GM23338 (cell line): ENCODE results near the gene STXBP2. TPM values are rescaled to one million over a fixed set of nuclear protein-coding genes. Genes with fewer than 3 reads are reported as not detected.

Experiments
- ATAC-seq: fragments of 200-7000 bp; cut with Tn5 transposase; 3 replicates; pipeline ENCODE4 v1.9.1; 2020
- DNase-seq: peaks from one replicate; pipeline ENCODE4 v3.0.0-alpha.2; 2015; ENCODE audit warnings: low spot score
- H2AFZ ChIP-seq: fragments of 200-600 bp; sonication (generic); 2 replicates; pipeline ENCODE4 v1.8.0; 2016; ENCODE audit warnings: antibody characterized with exemption, mild to moderate bottlenecking, moderate library complexity
- H3F3A ChIP-seq: fragments of 200-600 bp; sonication (generic); replicated peaks from 2 replicates; pipeline ENCODE4 v1.8.0; 2017; ENCODE audit warnings: antibody characterized with exemption, mixed run types, low read depth
- H3K27ac ChIP-seq: fragments of 200-600 bp; sonication (generic); 2 replicates; pipeline ENCODE4 v1.6.1; 2016; ENCODE audit warnings: low read depth
- H3K27me3 ChIP-seq: fragments of 200-600 bp; sonication (generic); 2 replicates; pipeline ENCODE4 v1.8.0; 2016; ENCODE audit warnings: mild to moderate bottlenecking, mixed run types, moderate library complexity; ENCODE audit not compliant: insufficient read depth
- H3K36me3 ChIP-seq: fragments of 200-600 bp; sonication (generic); 2 replicates; pipeline ENCODE4 v1.8.0; 2016; ENCODE audit warnings: mild to moderate bottlenecking; ENCODE audit not compliant: insufficient read depth
- H3K4me1 ChIP-seq: fragments of 200-600 bp; sonication (generic); 2 replicates; pipeline ENCODE4 v1.8.0; 2016; ENCODE audit warnings: mild to moderate bottlenecking, moderate library complexity; ENCODE audit not compliant: insufficient read depth
- H3K4me2 ChIP-seq: fragments of 200-600 bp; sonication (generic); 2 replicates; pipeline ENCODE4 v1.7.1; 2017; ENCODE audit warnings: mixed run types
- H3K4me3 ChIP-seq: fragments of 200-600 bp; sonication (generic); 2 replicates; pipeline ENCODE4 v1.6.1; 2016; ENCODE audit warnings: mixed run types
- H3K79me2 ChIP-seq: fragments of 200-600 bp; sonication (generic); replicated peaks from 2 replicates; pipeline ENCODE4 v1.8.0; 2017; ENCODE audit warnings: mild to moderate bottlenecking; ENCODE audit not compliant: insufficient read depth
- H3K9me2 ChIP-seq: fragments of 200-600 bp; sonication (generic); 2 replicates; pipeline ENCODE4 v1.8.0; 2017; ENCODE audit not compliant: insufficient read depth
- H4K20me1 ChIP-seq: fragments of 200-600 bp; sonication (generic); replicated peaks from 2 replicates; pipeline ENCODE4 v1.8.0; 2017; ENCODE audit warnings: mild to moderate bottlenecking; ENCODE audit not compliant: insufficient read depth
- H3K27ac Mint-ChIP-seq: 2 replicates; pipeline ENCODE4 v1.8.0; 2020; ENCODE audit warnings: inconsistent platforms, mild to moderate bottlenecking, moderate library complexity, mixed read lengths
- H3K27me3 Mint-ChIP-seq: 3 replicates; pipeline ENCODE4 v1.8.0; 2022; ENCODE audit warnings: low read depth, mild to moderate bottlenecking, moderate library complexity, mixed read lengths, inconsistent platforms; ENCODE audit not compliant: insufficient read depth, poor library complexity
- H3K36me3 Mint-ChIP-seq: 3 replicates; pipeline ENCODE4 v1.8.0; 2021; ENCODE audit warnings: low read depth, mild to moderate bottlenecking, inconsistent platforms, moderate library complexity, mixed read lengths
- H3K4me1 Mint-ChIP-seq: 3 replicates; pipeline ENCODE4 v1.8.0; 2020; ENCODE audit warnings: mild to moderate bottlenecking, inconsistent platforms, mixed read lengths
- H3K4me3 Mint-ChIP-seq: 3 replicates; pipeline ENCODE4 v1.8.0; 2021; ENCODE audit warnings: moderate library complexity, mild to moderate bottlenecking, inconsistent platforms, mixed read lengths
- H3K9me3 Mint-ChIP-seq: 3 replicates; pipeline ENCODE4 v1.8.0; 2020; ENCODE audit warnings: moderate library complexity, mild to moderate bottlenecking, inconsistent platforms, mixed read lengths
- CREB1 ChIP-seq: fragments of 250-450 bp; sonication (Bioruptor Pico); IDR thresholded peaks from 2 replicates; pipeline ENCODE4 v1.5.0; 2020; ENCODE audit warnings: low read depth, mild to moderate bottlenecking, moderate library complexity
- JUNB ChIP-seq: IDR thresholded peaks from one replicate; pipeline ENCODE4 v1.6.1; 2016; ENCODE audit warnings: antibody characterized with exemption; ENCODE audit not compliant: unreplicated experiment
- POLR2AphosphoS5 ChIP-seq: IDR thresholded peaks from 2 replicates; pipeline ENCODE4 v1.6.1; 2016; ENCODE audit warnings: antibody characterized with exemption, low read depth
- polyA plus RNA-seq: library from polyadenylated mRNA; unstranded; fragments of >200 nt; fragmentation: Nextera tagmentation; extraction: Ambion mirVana; gene quantifications from 2 replicates; pipeline ENCODE4 v1.2.1, GENCODE V29; 2016
- total RNA-seq: library from RNA; depleted of rRNA; stranded (reverse); fragments of >200 nt; shearing (Covaris generic); gene quantifications from 2 replicates; pipeline ENCODE4 v1.2.3, GENCODE V29; 2014
- TF ChIP-seq, protein P1 (sequence below): fragments of 250-450 bp; sonication (Bioruptor Pico); IDR thresholded peaks from 2 replicates; pipeline ENCODE4 v1.5.0; 2020; ENCODE audit warnings: mild to moderate bottlenecking, moderate library complexity

STXBP2 gene
- total and polyA plus RNA-seq, 2 experiments from 2014 or later = 42.6 to 55.8 TPM

DNA sequence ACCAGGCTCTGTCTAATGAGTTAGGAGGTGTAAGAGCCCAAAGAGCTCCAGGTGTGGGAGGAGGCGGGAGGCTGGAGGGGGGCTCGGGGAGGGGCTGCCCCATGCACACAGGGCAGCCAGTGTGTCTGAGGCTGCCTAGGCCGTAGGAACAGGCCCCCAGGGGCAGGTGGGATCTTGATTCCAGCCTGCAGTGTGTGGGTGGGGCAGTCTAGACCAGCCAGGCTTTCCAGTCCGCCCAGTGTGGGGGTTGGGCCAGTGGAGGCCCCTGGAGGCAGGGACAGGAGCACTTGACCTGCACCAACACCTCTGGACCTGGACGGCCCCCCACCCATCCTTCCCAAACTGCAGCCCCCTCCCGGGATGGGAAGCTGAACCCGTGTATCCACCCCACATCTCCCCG, 46.7 kb upstream of the STXBP2 start (continued):
- TF ChIP-seq, protein P1, sequence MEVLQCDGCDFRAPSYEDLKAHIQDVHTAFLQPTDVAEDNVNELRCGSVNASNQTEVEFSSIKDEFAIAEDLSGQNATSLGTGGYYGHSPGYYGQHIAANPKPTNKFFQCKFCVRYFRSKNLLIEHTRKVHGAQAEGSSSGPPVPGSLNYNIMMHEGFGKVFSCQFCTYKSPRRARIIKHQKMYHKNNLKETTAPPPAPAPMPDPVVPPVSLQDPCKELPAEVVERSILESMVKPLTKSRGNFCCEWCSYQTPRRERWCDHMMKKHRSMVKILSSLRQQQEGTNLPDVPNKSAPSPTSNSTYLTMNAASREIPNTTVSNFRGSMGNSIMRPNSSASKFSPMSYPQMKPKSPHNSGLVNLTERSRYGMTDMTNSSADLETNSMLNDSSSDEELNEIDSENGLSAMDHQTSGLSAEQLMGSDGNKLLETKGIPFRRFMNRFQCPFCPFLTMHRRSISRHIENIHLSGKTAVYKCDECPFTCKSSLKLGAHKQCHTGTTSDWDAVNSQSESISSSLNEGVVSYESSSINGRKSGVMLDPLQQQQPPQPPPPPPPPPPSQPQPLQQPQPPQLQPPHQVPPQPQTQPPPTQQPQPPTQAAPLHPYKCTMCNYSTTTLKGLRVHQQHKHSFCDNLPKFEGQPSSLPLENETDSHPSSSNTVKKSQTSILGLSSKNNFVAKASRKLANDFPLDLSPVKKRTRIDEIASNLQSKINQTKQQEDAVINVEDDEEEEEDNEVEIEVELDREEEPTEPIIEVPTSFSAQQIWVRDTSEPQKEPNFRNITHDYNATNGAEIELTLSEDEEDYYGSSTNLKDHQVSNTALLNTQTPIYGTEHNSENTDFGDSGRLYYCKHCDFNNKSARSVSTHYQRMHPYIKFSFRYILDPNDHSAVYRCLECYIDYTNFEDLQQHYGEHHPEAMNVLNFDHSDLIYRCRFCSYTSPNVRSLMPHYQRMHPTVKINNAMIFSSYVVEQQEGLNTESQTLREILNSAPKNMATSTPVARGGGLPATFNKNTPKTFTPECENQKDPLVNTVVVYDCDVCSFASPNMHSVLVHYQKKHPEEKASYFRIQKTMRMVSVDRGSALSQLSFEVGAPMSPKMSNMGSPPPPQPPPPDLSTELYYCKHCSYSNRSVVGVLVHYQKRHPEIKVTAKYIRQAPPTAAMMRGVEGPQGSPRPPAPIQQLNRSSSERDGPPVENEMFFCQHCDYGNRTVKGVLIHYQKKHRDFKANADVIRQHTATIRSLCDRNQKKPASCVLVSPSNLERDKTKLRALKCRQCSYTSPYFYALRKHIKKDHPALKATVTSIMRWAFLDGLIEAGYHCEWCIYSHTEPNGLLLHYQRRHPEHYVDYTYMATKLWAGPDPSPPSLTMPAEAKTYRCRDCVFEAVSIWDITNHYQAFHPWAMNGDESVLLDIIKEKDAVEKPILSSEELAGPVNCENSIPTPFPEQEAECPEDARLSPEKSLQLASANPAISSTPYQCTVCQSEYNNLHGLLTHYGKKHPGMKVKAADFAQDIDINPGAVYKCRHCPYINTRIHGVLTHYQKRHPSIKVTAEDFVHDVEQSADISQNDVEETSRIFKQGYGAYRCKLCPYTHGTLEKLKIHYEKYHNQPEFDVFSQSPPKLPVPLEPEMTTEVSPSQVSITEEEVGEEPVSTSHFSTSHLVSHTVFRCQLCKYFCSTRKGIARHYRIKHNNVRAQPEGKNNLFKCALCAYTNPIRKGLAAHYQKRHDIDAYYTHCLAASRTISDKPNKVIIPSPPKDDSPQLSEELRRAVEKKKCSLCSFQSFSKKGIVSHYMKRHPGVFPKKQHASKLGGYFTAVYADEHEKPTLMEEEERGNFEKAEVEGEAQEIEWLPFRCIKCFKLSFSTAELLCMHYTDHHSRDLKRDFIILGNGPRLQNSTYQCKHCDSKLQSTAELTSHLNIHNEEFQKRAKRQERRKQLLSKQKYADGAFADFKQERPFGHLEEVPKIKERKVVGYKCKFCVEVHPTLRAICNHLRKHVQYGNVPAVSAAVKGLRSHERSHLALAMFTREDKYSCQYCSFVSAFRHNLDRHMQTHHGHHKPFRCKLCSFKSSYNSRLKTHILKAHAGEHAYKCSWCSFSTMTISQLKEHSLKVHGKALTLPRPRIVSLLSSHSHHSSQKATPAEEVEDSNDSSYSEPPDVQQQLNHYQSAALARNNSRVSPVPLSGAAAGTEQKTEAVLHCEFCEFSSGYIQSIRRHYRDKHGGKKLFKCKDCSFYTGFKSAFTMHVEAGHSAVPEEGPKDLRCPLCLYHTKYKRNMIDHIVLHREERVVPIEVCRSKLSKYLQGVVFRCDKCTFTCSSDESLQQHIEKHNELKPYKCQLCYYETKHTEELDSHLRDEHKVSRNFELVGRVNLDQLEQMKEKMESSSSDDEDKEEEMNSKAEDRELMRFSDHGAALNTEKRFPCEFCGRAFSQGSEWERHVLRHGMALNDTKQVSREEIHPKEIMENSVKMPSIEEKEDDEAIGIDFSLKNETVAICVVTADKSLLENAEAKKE (CRISPR knock-in tag) = no peak

GRCh38 chr19:7595466-7596133, 41.3 kb upstream of the STXBP2 start, which contains the start of gene CAMSAP3:
Gene CAMSAP3 (plus strand): TSS chr19:7595863. CDS start chr19:7596003, 140 bp downstream.
- Mint-ChIP-seq H3K36me3 (peaks cover 9% of the 10 kb centered on the region; the same call in 2 of the 3 replicates), H3K9me3 (no peaks in the 10 kb centered on the region), H3K4me1 (peaks cover 16% of the 10 kb centered on the region), H3K4me3 (peak within 1 kb of the TSS; percentile 76), H3K27me3 (peaks cover 12% of the 10 kb centered on the region), H3K27ac (no peak within 1 kb of the TSS)
- peak; percentile 89 for DNase-seq
- H3K36me3 ChIP-seq = no peaks in the 10 kb centered on the region
- ATAC-seq = peak; percentile 93
- H3K4me1 ChIP-seq = peaks cover 9% of the 10 kb centered on the region
- H4K20me1 ChIP-seq = peaks cover 15% of the 10 kb centered on the region; the same call in 1 of the 2 replicates
- peak within 1 kb of the TSS; percentile 87 for H3K4me3 ChIP-seq
- H2AFZ ChIP-seq = peak within 1 kb of the TSS; percentile 93
- 0 out of 2 replicates have a peak, but pooled peaks cover 2% of the 10 kb centered on the region for H3F3A ChIP-seq
- H3K27ac ChIP-seq = no peak within 1 kb of the TSS
- no peaks in the 10 kb centered on the region for H3K9me2 ChIP-seq
- peaks cover 6% of the 10 kb centered on the region; the same call in 1 of the 2 replicates for H3K27me3 ChIP-seq
- H3K79me2 ChIP-seq = peaks cover 17% of the 10 kb centered on the region
- TF ChIP-seq CREB1 (CRISPR knock-in tag) (peak; percentile 47; the same call in 1 of the 2 replicates), POLR2AphosphoS5 (0 out of 2 replicates have a peak, but pooled peaks have one; percentile 40), JUNB (no peak)
- H3K4me2 ChIP-seq = peak within 1 kb of the TSS; percentile 96
